Stimulated activated CD4-positive, alpha-beta T cell treated with anti-CD3 and anti-CD28 coated beads, TNF-alpha, amount 100 ng/mL, for 4 hours (primary cell): ENCODE measurements around the gene RSPH6A.
"Not testable (repeated sequence)": the region's sequence is repeated elsewhere in the genome, so short reads cannot be mapped to it uniquely, and the experiment has no call there.

ENCODE experiments used
- DNase-seq, 3 experiments: peaks; one replicate each; pipeline ENCODE4 v3.0.0-alpha.2; 2020; ENCODE audit warnings: low read depth in 3 of 3

The RSPH6A gene

GRCh38 chr19:45765702-45766295 is 49.3 kb downstream of the RSPH6A start:
- DNase-seq = no peak

- no peak for DNase-seq
Observed at GRCh38 chr19:45764945-45765701, 50.0 kb downstream of the RSPH6A start.

- DNase-seq = no peak
Observed at GRCh38 chr19:45764475-45764874, 50.6 kb downstream of the RSPH6A start.

GRCh38 chr19:45763691-45764294 is 51.3 kb downstream of the RSPH6A start:
- no peak for DNase-seq

GRCh38 chr19:45762870-45763631 is 52.1 kb downstream of the RSPH6A start:
- no peak for DNase-seq

- DNase-seq = no peak
Observed at GRCh38 chr19:45761714-45762113, 53.4 kb downstream of the RSPH6A start.

GRCh38 chr19:45758921-45759320 is 56.2 kb downstream of the RSPH6A start:
- no peak for DNase-seq

GRCh38 chr19:45757695-45758094 is 57.4 kb downstream of the RSPH6A start:
- no peak for DNase-seq

GRCh38 chr19:45754323-45754722 is 60.8 kb downstream of the RSPH6A start:
- no peak for DNase-seq

GRCh38 chr19:45753548-45753947 is 61.6 kb downstream of the RSPH6A start:
- no peak for DNase-seq

GRCh38 chr19:45752639-45753038 is 62.5 kb downstream of the RSPH6A start:
- no peak for DNase-seq

GRCh38 chr19:45751483-45751882 is 63.6 kb downstream of the RSPH6A start:
- not testable (repeated sequence) for DNase-seq

- no peak for DNase-seq
Observed at GRCh38 chr19:45747513-45747912, 67.6 kb downstream of the RSPH6A start.

- no peak for DNase-seq
Observed at GRCh38 chr19:45746866-45747265, 68.2 kb downstream of the RSPH6A start.
